Measurements from ENCODE around the gene CBFA2T3.
"Not testable (repeated sequence)": the region's sequence is repeated elsewhere in the genome, so short reads cannot be mapped to it uniquely, and the experiment has no call there.

CBFA2T3 gene

DNA sequence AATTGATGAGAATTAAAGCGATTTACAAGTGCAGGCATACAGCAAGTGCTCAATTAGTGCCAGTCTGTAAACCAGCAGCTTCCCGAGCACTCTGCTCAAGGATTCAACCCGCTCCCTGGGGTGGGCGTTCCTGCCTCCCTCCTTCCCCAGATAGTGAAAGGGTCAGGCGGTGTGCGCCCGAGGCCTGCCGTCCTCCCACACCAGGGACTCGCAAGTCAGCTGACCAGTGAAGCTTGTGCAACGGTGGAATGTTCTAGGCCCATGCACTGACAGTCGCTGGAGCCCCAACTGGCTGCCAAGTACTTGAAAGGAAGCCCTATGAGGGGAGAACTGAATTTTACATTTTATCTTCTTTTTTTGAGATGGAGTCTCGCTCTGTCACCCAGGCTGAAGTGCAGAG, 57.1 kb downstream of the CBFA2T3 start:
- no peak for DNase-seq

DNA sequence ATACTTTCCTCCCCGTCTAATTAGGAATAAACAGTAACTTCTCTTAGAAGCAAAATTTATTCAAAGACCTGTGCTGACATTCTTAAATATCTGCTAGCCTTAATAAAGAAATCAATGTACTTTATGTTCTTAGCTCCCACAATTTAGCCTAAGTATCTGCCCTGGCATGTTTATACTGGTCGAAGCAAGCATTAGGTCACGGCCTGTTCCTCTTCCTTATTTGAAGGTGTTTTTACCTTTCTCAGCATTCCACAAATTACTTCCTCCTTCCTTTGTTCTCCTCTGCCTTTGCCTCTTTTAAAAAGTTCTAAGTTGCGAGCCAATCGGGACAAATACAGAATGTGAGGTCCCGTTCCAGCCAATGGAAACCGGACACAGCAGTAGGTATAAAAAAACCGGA, 58.1 kb downstream of the CBFA2T3 start:
- DNase-seq = not testable (repeated sequence)

DNA sequence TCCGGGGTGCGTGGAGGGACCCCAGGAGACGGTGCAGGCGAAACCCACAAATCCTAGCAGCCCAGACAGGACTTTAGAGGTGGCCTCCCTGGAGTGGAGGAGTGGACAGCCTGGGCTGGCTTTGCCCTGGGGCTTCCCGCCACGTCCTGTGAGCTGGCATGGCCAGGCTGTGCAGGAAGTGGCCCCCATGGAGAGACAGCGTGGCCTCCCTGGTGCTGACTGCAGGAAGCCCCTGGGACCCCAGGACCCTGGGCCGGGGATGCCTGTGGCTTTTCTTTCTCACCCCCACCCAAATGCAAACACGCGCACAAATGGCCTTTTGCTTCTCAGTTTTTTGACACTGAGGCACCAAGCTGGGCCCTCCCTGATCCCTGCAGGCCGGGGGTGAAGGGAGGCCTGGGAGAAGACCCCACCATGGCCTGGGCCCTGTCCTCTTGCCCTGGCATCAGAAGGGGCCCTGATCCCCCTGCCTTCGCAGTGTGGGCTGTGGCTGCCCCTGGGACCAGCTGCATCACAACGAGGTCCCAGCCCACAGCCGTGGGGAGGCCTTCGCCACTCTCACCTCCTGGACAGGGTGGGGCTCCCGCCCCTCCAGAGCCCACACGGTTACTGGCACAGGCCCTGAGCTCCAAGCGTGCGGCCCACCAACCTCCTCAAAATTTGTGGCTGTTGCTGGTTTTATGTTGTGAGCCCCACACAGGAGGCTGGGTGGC, 58.9 kb downstream of the CBFA2T3 start:
- no peak for DNase-seq

DNA sequence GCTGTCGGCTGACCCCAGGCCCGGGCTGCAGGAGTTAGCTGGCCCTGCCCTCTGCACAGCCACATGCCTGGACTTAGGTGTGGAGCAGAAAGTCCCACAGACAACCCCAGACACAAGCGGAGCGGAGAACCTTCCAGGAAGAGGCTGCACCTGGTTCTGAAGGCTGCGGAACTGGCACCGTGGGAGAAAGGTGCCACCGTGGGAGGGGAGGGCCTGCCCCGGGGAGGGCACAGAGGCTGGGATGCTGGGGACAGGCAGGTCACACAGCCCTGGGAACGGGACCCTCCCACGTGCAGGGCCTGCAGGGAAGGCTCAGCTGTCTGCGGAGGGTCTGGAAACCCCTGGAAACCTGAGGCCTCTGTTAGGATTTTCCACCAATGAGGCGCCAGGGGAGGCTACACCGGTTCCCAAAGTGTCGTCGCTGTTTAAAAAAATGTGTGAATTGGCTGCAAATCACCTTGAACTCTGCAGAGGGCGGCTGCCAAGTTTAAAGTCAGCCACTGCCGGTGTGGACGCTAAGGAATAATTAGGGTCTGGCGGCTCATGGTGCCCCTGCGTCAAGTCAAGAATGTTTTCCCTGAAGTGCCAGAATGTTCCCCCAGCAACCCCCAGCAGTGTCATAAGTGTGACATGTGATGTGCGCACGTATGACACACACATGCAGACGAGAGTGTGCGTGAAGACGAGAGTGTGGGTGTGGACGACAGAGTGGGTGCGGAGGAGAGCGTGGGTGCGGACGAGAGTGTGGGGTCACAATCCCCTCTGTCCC, 59.7 kb downstream of the CBFA2T3 start:
- no peak for DNase-seq

DNA sequence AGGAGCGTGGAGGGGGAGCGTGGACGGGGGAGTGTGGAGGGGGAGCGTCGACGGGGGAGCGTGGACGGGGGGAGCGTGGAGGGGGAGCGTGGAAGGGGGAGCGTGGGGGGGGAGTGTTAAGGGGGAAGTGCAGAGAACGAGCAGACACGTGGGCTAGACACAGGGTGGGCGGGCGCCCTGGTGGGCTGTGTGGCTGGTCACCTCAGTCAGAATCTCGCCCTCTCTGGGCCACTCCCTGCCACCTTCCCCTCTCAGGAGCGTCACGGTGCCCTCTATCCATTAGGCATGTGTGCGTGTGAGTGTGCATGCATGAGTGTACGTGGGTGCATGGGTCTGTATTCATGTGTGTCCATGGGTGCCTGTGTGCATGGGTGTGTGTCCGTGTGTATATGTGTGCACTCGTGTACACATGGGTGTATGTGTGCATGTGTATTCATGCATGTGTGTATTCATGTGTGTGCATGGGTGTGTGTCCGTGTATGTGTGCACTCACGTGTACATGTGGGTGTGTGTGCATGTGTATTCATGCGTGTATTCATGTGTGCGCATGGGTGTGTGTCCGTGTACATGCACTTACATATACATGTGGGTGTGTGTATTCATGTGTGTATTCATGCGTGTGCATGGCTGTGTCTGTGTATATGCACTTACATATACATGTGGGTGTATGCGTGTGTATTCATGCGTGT, 61.2 kb downstream of the CBFA2T3 start:
- no peak for DNase-seq

DNA sequence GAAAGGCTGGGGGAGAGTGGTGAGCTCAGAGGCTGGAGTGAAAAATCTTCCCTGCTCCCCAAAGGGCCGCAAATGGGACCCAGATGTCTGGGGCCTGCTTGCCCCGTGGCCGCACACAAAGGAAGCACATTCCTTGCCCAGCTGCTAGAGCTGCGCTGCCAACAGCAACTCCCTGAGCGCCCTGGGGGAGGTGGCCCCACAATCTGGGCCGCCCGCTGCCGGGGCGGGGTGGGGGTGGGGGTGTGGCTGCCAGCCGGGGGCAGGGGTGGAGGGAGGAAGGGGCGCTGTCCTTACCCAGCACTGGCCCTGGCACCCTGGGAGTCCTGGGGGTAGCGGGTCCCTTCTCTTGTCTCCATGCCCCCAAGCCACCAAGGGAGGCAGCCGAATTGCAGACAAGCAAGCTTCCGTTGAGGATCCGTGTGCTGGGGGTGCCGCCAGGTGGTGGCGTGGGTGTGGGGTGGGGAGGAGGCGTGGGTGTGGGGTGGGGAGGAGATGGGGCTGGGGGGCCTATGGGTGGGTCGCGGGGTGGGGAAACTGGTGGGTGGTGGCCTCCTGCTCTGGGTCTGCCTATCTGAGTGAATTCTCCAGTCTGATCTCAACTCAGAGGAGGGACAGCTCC, 62.1 kb downstream of the CBFA2T3 start:
- DNase-seq = no peak

DNA sequence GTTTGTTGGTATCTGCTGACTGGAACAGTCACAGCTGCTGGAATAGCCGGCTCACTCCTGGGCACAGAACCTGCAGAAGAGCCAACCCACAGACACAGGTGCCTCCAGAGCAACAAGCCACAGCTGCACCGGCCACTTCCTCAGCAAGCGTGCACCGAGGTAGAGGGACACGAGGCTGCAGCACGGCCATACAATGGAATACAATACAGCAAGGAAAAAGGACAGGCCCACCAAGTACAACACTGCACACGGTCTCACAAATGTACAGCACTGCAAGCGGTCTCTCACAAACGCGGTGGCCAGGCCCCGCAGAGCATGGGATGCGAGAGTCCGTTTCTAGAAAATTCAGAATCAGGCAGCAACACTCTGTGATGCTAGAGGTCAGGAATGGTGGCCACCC, 63.1 kb downstream of the CBFA2T3 start:
- DNase-seq = no peak

DNA sequence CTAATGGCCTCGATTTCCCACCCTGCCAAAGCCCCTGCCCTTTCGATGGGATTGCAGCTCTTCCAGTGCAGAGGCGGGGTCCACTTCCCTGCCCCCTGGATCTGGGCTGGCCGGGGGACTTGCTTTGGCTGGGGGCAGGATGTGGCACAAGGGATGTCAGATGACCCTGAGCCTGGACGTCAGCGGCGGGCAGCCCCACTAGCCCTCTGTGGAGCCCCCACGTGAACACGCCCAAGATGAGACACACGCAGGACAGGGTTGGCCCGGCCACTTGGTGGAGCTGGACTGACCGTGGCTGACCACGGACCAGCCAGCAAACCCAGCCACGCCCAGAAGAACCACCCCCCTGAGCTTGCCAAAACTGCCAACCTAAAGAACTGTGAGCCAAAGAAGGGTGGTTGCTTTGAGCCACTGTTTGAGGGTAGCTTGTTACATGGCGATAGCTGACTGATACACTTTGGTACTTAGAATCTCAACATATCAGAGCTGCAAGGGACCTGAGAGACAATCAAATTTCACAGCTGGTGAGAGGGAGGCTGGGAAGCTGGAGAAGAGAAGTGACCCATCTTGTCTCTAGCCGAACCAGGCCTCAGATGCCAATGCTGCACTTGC, 63.9 kb downstream of the CBFA2T3 start:
- DNase-seq = no peak

DNA sequence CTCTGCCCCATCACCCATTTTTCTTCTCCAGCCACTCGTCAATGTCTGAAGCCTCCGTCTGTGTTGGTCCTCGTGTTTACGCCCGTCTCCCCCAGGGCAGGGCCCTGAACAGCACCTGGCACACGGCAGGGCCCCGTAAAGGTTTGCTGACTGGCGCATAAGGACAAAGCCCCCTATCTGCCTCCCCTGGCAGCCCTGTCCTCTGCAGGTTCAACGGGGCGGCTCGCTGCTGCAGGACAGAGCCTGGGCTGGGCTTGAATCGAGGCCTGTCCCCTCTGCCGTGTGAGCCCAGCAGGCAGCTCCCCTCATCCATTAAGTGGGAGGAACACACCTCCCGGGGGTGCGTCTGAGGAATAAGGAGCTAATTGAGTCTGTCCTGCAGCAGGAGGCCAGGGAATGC, 64.5 kb downstream of the CBFA2T3 start:
- no peak for DNase-seq

DNA sequence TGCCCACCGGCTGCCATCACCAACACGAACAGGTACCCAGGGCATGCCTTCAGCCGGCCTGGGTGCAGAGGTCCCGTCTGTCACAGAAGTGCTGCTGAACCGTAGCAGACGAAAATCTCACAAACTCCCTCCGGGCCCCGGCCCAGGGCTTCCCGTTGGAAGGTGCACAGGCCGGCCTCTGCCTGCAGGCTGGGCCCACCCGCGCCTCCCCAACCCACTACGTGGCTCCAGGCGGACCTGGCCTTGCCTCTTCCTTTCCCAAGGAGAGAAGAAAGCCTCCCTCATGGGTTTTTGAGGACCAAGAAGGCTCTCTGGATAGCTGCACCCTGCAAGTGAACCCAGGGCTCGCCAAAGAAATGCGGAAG, 65.1 kb downstream of the CBFA2T3 start:
- DNase-seq = no peak

DNA sequence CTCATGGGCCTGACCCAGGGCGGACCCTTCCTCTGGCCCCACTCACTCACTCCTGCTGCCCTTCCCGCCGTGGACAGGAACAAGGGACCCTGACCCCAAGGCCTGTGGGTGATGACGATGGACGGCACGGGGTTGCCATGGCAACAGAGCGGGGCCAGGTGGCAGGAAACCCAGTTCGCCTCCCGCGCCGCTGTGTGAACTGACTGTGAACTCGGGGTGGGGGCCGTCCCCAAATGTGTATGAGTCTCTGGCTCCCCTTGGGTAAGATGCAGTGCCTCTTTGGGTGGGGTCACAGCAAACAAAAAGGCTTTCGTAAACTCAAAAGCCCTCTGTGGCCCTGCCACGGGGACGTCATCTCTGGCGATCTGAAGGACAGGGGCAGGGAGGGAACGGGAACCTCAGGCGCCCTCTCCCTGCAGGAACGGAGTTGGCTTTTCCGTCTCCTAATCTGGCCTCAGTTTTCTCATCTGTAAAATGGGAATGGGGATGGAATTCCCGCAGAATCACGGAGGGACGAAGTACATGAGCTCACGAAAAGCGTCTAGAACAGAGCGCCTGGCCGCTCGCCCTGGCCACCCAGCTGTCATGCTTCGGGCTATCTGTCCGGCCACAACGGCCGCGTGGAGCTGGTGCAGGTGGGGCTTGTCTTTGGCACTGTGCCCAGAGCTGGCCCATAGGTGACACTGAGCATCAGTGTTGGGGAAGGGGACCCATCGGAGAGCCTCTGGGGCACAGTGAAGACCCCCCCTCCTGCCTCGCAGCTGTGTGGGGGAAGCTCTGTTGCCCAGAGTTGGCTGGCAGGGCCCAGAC, 65.7 kb downstream of the CBFA2T3 start:
- no peak for DNase-seq

DNA sequence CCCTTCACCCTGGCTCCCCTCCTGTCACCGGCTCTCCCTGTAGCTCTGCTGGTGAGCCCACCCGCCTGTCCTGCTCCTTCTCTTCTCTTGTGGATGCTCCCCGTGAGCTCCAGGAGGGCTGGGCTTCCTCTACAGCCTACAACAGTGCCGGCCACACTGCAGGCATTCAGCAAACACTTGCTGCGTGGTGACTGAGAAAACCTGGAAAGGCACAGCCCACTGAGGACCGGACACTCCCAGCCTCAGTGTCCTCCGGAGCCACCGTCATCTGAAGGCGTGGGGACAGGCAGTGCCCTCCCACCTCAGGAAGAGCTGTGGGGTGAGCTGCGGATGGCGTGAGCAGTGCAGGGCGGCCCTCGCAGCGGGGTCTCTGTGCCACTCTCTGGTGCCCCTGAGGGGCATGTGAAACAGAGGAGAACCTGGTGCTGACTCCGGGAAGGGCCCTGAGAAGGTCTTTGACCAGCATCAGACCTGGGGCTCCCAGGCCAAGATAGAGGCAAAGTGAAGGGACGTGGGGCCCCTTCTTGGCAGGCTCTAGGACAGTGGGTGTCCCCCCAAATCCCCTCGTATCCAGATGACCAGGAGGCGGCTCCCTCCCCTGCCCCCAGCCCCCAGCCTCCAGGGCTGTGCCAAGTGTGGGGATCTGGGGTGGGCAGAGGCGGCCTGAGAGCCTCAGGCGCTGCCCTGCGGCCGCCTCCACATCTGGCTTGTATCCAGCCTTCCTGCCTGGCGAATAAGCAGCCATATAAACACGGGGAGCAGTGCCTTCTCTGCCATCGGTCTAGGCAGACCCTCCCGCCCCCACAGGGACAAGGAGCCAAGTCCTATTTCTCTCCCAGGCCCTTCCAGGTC, 66.5 kb downstream of the CBFA2T3 start:
- DNase-seq = no peak

DNA sequence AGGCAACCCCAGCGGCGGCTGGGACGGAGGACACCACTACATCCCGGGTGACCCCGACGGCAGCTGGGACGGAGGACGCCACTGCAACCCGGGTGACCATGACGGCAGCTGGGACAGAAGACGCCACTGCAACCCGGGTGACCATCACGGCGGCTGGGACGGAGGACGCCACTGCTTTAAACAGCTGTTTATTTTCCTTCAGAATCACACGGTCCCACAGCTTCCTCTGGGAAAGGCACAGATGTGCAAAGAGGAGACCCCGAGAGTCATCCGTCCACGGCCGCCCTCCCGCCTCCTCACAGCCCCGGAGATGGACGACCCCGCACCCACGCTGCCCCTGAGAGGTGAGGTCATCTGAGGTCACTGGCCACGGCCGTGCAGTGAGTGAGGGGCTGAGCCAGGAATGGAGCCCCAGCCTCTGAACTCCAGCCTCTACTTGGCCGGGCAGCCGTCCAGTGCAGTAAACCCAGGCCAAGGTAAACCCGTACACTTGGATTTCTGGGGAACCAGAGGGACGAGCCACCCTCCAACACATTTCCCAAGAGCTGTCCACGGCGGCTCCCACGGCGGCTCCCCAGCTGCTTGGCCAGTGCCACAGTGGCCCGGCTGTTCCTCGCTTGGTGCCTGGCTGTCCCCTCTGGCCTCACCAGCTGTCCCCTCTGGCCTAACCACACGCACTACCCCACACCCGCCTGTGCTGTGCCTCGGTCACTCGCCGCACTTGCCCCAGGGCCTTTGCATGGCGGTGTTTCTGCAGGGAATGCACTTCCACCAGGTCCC, 67.4 kb downstream of the CBFA2T3 start:
- no peak for DNase-seq

DNA sequence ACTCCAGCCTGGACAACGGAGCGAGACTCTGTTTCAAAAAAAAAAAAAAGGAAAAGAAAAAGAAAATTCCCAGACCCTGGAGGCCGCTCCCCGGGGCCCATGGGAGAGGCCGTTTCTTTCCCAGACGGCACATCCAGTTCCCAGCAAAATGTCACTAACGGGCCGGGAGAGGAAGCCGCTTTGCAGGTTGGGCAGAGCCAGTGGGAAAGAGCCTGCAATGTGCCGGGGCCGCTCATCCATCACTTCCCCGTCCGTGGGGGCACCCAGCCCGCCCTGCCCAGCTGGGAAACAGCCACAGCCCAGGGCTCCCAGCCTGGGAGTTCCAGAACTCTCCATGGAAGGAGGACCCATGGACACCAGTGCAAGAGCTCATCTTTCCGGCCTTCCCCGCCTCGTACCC, 68.7 kb downstream of the CBFA2T3 start:
- no peak for DNase-seq

DNA sequence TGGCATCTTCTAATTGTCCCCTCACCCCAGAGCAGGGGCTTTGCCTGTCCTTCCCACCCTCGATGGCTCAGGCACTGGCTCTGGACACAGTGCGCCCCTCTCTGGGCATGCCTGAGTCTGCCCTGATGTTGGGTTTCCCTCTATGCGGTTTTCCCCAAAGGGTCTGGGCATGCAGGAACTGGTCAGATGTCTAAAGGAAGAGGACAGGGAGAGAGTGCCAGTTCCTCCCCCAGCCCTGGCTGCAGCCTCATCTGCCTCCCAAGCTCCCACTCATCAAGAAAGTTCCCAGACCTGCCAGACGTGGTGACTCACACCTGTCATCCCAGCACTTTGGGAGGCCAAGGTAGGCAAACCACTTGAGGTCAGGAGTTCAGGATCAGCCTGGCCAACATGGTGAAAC, 69.2 kb downstream of the CBFA2T3 start:
- no peak for DNase-seq

DNA sequence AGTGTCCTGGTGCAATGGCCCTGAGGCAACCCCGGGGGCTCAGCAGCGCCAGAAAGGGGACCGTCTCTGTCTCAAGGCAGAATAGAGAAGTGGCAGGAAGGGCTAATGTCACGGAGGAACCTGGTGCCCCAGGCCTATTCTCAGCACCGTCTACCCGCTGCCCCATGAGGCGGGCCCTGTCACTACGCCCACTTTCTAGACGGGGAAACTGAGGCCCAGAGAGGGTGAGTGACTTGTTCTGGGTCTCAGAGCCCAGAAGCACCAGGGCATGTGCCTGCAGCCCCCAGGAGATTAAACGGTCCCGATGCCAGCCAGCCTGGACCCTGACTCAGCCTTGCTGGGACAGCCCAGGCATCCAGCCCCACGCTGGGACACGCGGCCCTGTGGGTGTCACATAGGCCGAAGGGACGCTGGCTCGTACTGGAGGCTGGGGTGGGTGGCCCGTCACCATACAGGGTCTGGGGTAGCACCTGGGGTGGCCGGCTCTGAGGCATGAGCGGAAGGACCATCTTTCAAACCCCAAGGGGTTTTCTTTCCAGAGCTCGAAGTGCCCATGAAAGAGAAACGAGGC, 70.4 kb downstream of the CBFA2T3 start:
- no peak for DNase-seq

DNA sequence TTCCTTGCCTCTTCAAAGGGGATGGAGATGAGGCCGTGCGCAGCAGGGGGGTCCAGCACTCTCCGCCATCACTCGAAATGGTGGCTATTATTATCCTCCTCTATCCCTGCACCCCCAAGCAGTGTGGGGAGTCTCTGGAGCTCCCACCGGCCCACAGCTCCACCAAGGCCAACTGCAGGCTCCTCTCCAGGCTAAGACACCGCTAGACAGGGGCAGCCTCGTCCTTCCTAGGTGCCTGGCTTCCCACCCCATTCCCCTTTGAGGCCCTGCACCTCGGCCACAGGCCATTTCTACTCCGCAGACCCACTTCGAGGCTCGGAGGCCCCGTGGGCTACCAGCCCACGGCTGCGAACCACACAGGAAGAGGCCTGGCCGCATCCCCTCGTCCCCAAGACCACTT, 71.0 kb downstream of the CBFA2T3 start:
- no peak for DNase-seq

DNA sequence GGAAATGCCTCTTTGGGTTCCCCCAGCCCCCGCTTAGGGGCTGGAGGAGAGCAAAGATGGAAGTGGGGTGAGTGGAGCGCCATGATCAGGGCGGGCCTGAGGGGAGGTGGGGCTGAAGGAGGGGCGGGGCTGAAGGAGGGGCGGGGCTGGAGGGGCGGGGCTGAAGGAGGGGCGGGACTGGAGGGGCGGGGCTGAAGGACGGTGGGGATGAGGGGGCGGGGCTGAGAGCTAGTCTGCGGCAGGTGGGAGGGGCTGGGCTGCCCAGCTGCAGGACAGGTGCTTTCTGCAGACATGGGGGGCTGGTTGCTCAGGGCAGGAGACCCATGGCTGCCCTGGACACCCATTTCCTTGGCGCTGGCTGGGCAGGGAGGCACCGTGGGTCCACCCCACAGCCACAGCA, 71.4 kb downstream of the CBFA2T3 start:
- no peak for DNase-seq

DNA sequence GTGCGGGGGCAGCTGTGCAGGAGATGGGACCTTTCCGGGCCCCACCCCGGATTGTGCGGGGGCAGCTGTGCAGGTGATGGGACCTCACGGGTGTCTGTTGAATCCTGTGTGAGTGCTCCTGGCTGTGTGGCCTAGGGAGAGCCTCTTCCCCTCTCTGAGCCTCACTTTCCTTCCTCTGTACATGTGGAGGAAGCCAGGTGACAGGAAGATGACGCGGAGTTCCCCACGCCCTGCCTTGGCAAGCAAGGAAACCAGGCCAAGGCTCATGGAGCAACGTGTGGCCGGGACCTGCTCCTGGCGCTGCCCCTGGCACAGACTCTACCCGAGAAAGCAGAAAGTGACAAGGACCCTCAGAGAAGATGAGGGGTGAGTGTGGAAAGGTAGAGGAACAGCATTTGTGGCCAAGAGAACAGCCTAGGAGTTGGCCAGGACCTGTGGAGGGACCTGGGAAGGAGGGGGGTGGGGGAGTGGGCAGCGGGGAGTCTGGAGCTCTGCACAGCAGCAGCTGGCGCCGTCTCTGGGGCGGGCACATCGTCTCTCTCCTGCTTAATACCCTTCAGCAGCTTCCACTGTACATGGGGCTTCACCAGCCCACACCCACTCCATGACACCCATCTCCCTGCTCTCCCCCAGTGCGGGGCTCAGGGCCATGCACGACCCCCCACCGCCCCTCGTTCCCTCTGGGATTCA, 72.2 kb downstream of the CBFA2T3 start:
- DNase-seq = no peak
